Activated effector memory CD4-positive, alpha-beta T cell treated with anti-CD3 and anti-CD28 coated beads, Interleukin-2, amount 50 U/mL, for 16 hours (primary cell): Measurements from ENCODE around the gene CGB2.
A peak's percentile ranks its signal among the peaks of the same experiment; 100 is the strongest.
"Not testable (repeated sequence)": the region's sequence is repeated elsewhere in the genome, so short reads cannot be mapped to it uniquely, and the experiment has no call there.

Experiments used
- DNase-seq: peaks from one replicate; pipeline ENCODE4 v3.0.0-alpha.2; 2020

The CGB2 gene

GRCh38 chr19:49038557-49039276, 7.0 kb downstream of the CGB2 start:
- not testable (repeated sequence) for DNase-seq

- DNase-seq, result not testable (repeated sequence)
These were observed 8.0 kb downstream of the CGB2 start for GRCh38 chr19:49039736-49040135.

GRCh38 chr19:49042177-49042576, 10.5 kb downstream of the CGB2 start:
- DNase-seq, result no peak

GRCh38 chr19:49042666-49043065, 11.0 kb downstream of the CGB2 start:
- not testable (repeated sequence) for DNase-seq

- DNase-seq, result not testable (repeated sequence)
These were observed 11.9 kb downstream of the CGB2 start, which contains the start of gene CGB5 for GRCh38 chr19:49043548-49043947. Gene CGB5 (plus strand): TSS chr19:49043848. CDS start chr19:49044210, 362 bp downstream.

GRCh38 chr19:49049011-49049410, 17.3 kb downstream of the CGB2 start, which contains the start of gene CGB8:
Gene CGB8 (minus strand): TSS chr19:49049111. CDS start chr19:49048739, 372 bp downstream.
- not testable (repeated sequence) for DNase-seq

- DNase-seq, result not testable (repeated sequence)
These were observed 18.1 kb downstream of the CGB2 start for GRCh38 chr19:49049834-49050233.

- not testable (repeated sequence) for DNase-seq
These were observed 18.8 kb downstream of the CGB2 start for GRCh38 chr19:49050376-49051033.

GRCh38 chr19:49056101-49056901, 24.6 kb downstream of the CGB2 start:
- DNase-seq, result peak; percentile 85

- DNase-seq, result not testable (repeated sequence)
These were observed 25.4 kb downstream of the CGB2 start for GRCh38 chr19:49056902-49057596.

- DNase-seq, result peak; percentile 80
These were observed 26.0 kb downstream of the CGB2 start, which contains the start of gene CGB7 for GRCh38 chr19:49057636-49058234. Gene CGB7 (minus strand): TSS chr19:49057749. CDS start chr19:49055375, 2,374 bp downstream.

GRCh38 chr19:49058562-49058961, 26.9 kb downstream of the CGB2 start:
- DNase-seq, result no peak

GRCh38 chr19:49059053-49059452, 27.4 kb downstream of the CGB2 start:
- no peak for DNase-seq

- DNase-seq, result no peak
These were observed 29.3 kb downstream of the CGB2 start for GRCh38 chr19:49061000-49061399.

GRCh38 chr19:49061445-49061844, 29.8 kb downstream of the CGB2 start:
- DNase-seq, result no peak

- no peak for DNase-seq
These were observed 32.4 kb downstream of the CGB2 start for GRCh38 chr19:49064029-49064629.

- no peak for DNase-seq
These were observed 33.3 kb downstream of the CGB2 start, which contains the start of gene NTF4 for GRCh38 chr19:49064768-49065611. Gene NTF4 (minus strand): TSS chr19:49064818. CDS start chr19:49061997, 2,821 bp downstream.

GRCh38 chr19:49065905-49066512, 34.3 kb downstream of the CGB2 start:
- no peak for DNase-seq

- DNase-seq, result no peak
These were observed 35.9 kb downstream of the CGB2 start for GRCh38 chr19:49067554-49067953.

GRCh38 chr19:49069026-49069425, 37.3 kb downstream of the CGB2 start:
- DNase-seq, result no peak
